Right lobe of liver (tissue), 4 donors: ENCODE data around the gene IRF1.

Experiments used
- CTCF ChIP-seq, 4 donors: fragments of 200-600 bp in 3 of 4; fragments of 450-650 bp in 1 of 4; IDR thresholded peaks; one replicate each; pipeline versions ENCODE4 v1.5.1 to v1.8.0; 2016 to 2022; ENCODE audit warnings: antibody characterized with exemption in 4 of 4, mild to moderate bottlenecking in 2 of 4
- POLR2A ChIP-seq: fragments of 450-650 bp; IDR thresholded peaks from one replicate; pipeline ENCODE4 v1.6.1; 2017; ENCODE audit warnings: antibody characterized with exemption, mild to moderate bottlenecking
- donor health status: DM: no; HTN: no; CAD: no.
- donor health status: DM: no; HTN: no; CAD: no.
- donor health status: DM: no; HTN: yes; CAD: no.

- TF ChIP-seq POLR2A (no peak), CTCF (IDR thresholded peaks at IDR 0.05) (no peak)
Measured at GRCh38 chr5:132480042-132480441, 10.5 kb downstream of the IRF1 start.
